GM21825 (cell line): ENCODE measurements around the gene CYP46A1.
"Not testable (repeated sequence)": the region's sequence is repeated elsewhere in the genome, so short reads cannot be mapped to it uniquely, and the experiment has no call there.

Source experiments
- ATAC-seq: cut with Tn5 transposase; IDR thresholded peaks from one replicate; pipeline ENCODE4 v1.9.1; 2021; ENCODE audit warnings: mild to moderate bottlenecking, moderate library complexity; ENCODE audit not compliant: unreplicated experiment

The CYP46A1 gene

DNA sequence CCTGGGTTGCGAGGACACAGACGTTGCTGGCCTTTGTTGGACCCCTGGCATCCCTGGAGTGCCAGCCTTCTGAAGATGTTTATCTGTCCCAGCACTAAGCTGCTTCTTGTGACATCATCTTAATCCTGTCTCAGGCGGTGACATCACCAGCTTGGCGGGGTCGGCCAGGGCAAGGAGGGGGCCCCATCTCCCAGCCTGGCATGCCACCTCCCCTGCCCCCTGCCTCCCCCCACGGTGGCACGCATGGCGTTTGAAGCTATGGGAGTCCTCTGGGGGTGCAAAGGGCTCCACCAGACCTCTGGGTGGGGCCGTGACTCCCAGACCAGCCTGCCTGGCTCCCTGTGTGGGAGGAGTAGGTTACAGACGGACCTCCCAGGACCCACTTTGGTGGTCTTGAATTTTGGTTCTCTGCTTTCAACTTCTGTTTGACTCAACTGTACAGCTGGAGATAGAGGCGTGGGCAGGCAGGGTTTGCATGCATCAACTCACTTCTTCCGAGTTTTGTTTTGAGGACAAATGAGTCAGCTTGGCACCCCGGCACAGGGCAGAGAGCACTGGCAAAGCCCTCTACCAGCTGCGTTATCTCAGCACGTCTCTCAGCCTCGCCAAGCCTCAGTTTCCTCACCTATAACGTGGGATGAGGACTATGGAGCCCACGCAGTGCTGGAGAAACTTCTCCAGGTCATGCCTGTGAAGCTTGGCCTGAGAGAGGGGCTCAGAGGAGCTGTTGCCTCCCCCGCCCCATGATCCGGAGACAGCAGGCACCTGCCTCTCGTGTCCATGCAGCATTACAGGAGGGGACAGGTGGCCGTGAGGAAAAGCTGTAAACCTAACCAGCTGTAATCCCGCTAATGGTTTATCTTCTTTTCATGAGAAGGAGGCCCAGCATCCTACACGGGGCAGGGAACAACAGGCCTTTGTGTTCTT is 70.3 kb downstream of the CYP46A1 start:
- no peak for ATAC-seq

DNA sequence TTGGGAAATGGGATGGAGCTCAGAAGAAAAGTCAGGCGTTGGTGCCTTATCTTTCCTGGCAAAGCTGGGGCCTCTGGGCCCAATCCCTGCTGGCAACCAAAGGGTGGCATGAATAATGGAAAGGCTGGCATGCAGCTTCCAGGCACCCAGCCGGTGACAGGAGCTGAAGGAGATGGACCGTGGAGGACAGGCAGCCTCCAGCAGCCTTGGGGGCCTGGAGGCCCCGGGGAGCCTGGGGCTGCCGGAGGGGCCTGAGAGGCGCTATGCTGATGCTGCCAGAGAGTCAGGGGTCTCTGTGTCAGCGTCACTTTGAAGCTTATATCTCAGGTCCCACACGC is 70.9 kb downstream of the CYP46A1 start:
- ATAC-seq = no peak

DNA sequence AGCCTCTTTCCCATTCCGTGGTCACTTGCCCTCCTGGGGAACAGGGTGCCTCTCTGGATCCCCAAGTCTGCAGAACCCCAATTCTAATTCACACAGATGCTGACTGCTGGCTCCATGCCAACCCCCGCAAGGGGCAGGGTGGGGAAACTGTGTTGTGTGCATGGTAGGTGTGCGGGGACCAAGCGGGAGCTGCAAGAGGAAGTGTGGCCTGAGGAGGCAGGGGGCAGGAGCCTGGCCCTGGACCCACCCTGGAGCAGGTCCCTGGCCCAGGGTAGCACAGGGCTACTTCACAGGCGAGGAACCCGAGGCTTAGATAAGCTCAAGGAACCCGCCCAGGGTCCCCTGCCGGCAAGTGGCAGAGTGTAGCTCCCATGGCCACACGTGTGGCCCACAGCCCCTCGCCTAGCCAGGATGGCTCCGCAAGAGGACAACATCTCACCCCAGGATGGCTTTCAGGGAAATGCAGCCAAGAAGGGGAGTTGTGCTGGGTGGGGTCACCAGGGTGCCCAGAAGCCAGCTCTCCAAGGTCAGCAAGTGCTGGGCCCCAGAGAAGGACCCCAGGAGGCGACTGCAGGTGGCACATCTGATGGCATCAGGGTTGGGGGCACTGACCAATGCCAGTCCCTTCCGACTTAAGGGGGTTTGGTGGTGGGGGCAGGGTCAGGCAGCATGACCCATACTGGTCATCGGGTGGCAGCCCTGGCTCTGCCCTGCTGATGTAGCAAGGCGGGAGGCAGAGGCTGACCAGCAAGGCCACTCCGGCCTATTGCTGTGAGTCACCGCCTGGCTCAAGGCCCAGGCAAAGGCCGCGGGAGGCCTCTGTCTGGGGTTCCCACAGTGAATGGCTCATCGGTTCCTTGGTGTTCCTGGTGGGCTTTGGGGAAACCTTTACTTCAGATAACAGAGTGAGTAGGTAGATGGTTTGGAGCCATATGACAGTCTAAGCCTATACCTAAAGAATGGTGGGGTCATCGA is 71.8 kb downstream of the CYP46A1 start:
- no peak for ATAC-seq

DNA sequence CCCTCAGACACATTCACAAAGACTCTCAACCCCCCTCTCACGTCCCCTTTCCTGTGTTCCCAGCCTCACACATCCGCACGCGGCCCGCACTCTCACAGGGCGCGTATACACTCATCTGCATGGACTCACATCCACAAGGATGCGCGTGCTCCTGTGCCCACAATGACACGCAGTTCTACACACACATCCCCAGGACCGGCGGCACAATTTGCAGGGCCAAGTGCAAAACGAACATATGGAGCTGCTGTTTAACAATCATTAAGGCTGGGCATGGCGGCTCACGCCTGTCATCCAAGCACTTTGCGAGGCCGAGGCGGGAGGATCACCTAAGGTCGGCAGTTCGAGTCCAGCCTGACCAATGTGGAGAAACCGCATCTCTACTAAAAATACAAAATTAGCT is 72.7 kb downstream of the CYP46A1 start:
- no peak for ATAC-seq

DNA sequence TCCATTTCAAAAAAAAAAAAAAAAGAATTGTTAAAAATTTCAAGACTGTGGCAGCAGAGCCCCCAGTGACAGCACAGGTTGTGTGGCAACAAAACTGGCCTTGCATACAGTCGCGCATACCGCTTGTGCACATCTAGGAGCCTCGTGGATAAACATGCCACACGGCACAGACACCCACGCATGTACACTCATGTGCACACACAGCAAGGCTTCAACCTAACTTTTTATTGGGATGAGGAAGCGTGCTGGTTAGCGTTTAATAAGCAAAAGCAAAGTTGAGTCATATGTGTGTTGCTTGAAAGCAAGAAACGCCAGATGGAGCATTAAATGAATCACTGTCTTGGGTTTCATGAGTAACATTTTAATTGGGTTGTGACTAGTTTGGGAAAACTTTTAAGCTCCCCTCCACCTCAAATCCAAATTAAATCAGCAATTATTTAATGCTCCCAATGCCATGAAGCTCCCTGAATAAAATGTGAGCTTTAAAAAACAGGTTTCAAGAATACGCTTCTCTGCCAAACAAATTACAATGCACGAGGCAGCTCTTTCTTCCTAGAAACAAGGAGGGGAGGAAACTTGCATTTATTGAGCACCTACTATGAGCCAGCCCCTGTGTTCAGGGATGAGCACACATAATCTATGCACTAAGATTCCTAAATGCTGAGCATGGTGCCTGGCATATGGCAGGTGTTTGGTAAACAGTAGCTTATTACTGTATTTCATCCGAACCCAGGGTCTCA is 73.4 kb downstream of the CYP46A1 start:
- no peak for ATAC-seq

DNA sequence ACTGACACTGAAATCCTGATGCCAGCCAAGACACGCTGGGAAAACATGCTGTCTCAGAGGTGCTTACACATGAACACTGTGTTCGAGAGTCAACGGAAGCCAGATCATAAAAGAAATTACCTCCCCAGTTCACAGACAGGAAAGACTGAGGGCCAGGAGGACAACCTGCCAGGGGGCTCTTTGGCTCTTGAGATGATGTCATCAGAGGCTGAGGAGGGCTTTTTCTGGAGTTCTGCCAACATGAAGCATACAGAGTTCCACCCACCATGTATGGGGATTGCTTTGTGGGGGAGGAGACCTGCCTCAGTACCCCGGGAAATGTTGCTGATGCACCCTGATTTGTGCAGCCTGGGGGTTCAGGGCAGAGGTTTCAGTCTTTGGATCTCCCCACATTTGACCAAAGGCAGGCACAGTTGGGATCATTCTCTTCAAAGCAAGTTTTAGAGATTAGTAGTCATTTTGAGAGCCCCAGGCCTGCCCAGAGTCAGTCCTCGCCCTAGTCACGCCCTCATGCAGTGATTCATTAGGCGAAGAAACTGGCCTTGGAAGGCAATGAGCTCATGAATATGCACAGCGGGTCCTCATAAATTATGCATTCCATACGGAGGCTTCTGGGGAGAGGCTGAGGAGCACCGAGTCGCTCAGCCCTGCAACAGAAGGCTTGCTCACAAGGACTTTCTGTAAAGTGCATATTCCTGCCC is 74.2 kb downstream of the CYP46A1 start:
- ATAC-seq = no peak

DNA sequence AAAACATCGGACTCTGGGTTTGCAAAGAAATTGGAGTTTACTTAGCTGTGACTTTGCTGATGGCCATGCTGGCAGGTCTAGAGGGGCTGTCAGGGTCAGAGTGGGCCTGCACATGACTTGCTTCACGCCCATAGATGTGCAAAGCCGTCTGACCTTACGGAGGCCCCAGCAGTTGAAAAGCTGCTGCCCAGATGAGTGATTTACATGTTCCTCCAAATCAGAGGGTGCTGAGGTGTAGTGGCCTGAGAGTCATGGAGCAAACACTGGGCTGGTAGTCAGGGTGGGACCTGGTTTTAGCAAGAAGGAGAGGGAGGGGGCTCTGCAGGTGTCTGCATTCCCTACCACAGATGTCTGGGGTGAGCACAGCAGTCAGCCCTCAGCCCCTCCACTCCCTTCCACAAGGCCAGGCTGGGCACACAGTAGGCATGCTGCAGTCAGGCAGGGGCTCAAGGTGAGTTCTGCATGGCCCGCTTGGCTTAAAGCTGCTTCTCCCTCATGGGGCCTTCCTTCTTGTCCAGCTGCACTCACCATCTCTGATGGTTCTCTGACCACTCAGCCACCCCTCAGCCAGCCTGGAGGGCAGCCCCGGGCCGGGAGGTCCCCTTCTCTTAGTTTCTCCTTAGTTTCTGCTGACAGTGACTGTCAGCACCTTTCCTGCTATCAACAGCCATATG is 74.9 kb downstream of the CYP46A1 start:
- ATAC-seq = no peak

DNA sequence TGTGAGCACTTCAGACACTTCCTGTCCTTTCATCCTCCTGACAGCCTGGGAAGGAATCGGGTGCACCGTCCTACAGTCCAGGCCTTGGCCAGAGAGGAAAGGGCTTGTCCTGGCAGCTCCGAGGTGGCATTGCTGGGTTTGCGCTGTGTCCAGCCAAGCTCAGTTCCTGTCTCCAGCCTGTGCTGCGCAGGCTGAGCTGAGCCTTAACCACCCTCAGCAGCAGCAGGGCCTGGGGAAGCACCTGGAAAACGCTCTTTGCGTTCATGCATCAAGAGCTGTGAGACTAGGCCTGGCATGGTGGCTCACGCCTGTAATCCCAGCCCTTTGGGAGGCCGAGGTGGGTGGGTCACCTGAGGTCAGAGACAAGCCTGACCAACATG is 75.4 kb downstream of the CYP46A1 start:
- ATAC-seq = no peak

DNA sequence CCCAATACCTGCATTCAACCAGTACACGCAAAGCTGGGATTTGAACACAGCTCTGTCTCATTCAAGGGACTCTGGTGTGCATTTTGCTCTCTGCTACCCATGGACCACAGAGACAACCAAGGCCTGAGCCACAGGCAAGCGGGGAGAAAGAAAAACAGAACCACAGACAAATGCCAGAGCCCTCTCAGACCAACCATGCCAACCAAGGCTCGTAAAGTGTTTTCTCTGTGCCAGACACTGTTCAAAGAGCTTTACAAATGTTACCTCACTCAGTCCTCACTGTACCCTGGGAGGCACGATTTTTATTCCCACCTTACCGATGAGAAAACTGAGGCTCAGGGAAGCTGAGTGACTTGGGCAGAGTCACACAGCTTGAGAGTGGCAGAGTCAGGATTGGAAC is 76.7 kb downstream of the CYP46A1 start:
- ATAC-seq = no peak

DNA sequence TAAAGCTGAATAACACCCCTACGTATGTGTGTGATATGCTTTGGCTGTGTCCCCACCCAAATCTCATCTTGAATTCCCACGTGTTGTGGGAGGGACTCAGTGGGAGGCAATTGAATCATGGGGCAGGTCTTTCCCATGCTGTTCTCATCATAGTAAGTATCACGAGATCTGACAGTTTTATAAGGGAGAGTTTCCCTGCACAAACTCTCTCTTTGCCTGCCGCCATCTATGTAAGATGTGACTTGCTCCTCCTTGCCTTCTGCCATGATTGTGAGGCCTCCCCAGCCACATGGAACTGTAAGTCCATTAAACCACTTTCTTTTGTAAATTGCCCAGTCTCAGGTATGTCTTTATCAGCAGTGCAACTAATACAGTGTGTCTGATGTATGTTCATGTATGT is 78.8 kb downstream of the CYP46A1 start:
- ATAC-seq = not testable (repeated sequence)

DNA sequence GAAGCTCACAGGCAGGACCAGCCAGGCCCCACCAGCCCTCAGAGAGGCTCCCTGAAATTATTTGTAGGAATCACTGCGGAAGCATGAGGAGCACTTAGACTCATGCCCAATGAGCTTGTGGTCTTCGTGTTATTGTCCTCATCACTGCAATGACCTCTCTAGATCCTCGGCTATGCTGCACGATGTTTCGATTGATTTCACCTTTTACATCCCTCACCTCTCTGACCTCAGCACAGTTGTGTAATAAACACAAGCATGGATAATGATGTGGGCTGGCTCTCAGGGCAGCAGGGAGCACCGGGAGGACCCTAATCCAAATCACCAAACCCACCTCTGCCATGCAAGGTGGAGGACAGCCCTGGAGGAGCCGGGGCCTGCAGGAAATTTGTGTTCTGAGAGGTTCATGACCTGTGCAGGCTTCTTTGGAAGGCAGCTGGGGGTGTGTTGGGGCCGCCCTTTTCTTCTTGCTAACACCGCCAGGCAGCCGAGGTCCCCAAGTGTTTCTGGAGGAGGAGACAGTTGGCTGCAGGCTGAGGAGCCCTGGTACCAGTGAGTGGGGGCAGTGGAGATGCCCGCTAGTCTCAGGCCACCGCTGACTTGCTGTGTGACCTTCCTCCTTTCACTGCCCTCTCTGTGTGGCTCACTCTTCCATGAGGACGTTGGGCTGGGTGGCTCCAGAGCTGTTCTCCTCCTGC is 79.6 kb downstream of the CYP46A1 start:
- no peak for ATAC-seq

DNA sequence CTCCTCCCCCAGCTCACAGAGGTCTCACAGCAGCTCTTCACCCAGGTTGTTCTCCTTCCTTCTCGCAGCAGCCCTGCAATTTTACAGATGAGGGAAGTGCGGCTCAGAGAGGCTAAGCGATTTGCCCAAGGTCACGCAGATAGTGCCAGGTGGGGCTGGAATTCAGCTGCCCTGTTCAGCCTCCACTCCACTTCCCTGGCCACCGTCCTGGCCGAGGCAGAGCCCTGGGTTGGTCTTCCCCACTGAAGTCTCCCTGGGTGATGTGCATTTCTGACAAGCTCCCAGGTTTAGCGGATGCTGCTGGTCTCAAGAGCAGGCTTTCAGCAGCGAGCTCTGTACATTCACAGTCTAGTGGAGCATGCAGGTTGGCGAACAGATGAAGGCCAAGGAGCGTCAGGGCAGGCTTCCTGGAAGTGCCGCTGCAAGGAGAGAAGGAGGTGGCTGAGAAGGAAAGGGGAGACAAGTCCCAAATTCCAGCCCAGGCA is 80.2 kb downstream of the CYP46A1 start:
- no peak for ATAC-seq

DNA sequence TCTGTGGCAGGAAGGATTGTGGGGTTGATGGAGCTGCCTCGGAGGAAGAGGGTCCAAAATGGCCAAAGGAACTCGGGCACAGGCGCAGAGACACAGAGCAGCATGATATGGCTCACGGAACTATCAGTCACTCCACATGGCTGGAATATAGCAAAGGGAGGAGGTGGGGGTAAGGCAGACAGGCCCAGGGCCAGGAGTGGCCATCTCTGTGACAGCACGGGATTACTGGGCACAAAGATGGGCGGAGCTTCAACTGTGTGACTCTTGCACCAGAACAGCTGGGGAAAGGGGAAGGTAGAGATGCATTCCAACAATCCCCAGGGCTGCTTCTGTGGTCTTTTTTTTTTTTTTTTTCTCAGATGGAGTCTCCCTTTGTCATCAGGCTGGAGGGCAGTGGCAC is 84.3 kb downstream of the CYP46A1 start:
- no peak for ATAC-seq

DNA sequence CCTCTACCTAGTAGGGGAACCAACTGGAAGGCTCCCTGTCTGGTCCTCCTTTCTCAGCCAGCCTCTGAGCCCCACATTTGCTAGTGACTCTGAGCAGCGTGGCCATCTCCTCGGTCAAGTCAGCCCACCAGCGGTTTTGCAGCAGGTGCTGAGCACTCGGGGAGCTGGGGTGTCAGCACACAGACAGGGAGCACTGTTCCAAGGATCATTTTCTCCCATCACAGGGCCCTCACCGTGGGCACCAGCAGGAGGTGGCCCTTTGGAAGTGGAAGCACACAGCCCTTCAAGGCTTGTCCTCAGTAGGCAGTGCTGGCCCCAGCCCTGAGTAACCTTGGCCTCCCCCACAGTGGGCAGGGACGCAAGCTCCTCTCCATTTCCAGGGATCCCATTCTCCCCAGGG is 85.0 kb downstream of the CYP46A1 start:
- ATAC-seq = no peak

DNA sequence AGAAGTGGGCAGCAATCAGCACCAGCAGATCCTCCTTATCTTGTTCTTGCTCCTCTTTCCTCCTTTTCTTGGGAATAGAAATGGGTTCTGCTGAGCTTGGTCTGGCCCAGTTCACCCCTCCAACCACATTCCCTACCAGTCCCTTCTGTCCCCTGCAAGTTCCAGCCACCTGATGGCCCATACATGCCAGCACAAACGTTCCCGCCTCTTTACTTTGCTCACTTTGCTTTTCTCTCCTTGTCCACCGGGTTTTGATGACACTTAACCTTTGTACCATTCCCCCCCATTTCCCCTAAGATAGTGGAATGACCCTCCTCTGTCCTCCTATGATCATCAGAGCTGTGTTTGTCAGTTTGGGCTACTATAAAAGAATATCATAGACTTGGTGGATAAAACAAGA is 85.7 kb downstream of the CYP46A1 start:
- no peak for ATAC-seq

DNA sequence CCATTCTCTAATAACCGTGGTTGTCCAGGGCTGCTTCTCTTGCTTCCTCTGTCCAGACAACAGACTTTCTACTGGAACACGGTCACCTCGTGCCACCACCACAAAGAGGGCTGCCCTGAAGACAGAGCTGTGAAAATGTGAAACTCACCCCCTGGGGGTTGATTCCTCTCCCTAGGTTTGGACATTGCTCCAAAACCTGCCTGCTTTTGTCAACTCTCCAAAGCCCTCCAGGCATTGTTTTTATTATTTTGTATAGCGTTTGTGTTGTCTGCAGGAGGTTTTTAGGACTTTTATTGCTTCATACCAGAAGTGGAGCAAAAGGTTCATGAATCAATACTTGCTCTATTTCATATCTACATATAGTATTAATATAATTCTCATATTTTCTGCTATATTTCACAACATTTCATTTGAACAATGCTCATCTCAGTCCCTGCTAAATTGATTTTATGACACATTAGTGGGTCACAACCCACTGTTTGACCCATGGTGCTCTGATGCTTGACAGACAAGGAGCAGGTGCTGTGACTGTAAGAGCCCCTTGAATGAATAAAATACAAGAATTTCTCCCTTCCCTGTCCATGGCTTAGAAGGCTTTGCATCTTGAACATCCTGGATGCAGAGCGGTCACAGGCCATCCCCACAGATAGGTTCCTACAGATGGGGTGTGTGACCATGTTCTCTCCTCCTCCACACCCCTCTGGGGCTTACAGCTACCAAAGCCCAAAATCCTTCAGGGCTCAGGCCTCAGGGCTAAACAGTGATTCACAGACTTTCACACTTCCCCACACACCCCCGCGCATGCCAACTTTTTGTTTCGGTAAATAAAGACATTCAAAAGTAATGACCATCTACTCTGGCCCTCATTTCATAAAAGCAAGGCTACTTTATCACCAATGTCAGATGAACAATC is 88.5 kb downstream of the CYP46A1 start:
- no peak for ATAC-seq

DNA sequence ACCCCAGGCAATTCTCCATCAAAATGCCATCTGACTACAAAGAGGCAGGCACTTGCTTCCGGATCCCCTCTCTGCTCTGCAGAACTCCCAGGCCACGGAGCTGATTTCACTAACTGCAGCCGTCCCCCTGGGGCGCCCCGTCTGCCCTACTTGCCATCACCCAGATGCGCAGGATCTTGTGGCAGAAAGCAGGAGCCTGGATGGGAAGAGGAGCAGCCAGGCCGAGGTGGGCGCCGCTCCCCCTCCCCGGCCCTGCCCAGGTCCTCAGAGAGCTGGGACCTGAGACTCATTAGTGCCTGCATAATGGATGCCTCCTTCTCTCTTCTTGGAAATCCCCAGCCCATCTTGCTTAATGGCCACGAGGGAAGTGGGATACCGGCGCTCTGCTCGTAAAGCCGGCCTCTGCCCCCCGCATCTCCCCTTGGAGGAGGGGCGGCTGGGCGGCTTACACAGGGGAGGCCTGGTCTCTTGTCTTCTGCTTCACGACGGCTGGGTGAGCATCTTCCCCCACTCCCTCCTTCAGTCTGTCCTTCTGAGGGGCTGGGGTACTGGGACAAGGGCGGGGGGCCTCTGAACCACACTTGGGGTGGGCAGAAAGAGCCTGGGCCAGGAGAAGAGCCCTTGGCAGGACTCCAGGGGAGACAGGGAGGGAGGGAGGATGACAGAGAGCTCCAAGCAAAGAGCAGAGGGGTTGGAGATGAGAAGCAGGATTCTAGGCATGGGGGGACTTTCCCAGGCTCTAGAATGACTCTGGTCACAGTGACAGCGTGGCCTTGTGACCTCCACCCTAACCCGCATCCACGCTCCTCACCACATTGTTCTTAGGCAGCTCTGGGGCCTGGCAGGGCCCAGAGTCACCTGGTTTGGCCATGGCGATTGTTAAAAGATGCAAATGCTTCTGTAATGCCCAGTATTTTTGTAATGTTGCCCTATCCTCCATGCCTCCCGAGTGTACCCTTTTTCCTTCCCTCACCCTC is 89.7 kb downstream of the CYP46A1 start:
- ATAC-seq = no peak
